Heart left ventricle (tissue), 13 donors: Measurements from ENCODE around the gene CCNL2.

ENCODE experiments used
- POLR2A ChIP-seq, 2 donors: fragments of 450-650 bp; IDR thresholded peaks; one replicate each; pipeline ENCODE4 v1.6.1; 2017; ENCODE audit warnings: antibody characterized with exemption in 2 of 2, mild to moderate bottlenecking in 2 of 2, moderate library complexity in 2 of 2
- TF ChIP-seq, protein P1 (sequence below), 12 donors: fragments of 200-600 bp; sonication (generic) in 4 of 12; IDR thresholded peaks; one replicate each; pipeline versions ENCODE4 v1.5.0 to v1.8.0; 2018 to 2022; ENCODE audit warnings: antibody characterized with exemption in 12 of 12, mild to moderate bottlenecking in 5 of 12
- donor health status: ischemic (EF 13 %, LVEDD 7.1; RV severe dilation, severe dysfunction).
- donor health status: DM: no; HTN: yes; CAD: no.
- donor health status: DM: no; HTN: no; CAD: no.
- donor health status: ischemic (EF 25% LVEDD 6.9; RV normal size, moderate dysfunction).
- donor health status: ischemic (EF 25% LVEDD 5.7; RV mildly dilated, moderate dysfunction).
- donor health status: ischemic (EF 35%, LVEDD 5.7; RV mildly dilated, moderate dysfunction).
- donor health status: nonischemic (EF 11% LVEDD 7.7; RV severe dilation, severe dysfunction).
- donor health status: DM: yes; HTN: yes; CAD: no.
- donor health status: PGD.
- donor health status: ischemic (EF 29% LVEDD 5.4; RV normal size, mild dysfunction).
- donor health status: nonischemic (EF 23%, LVEDD 6.1; RV moderate dilation, normal function).

DNA sequence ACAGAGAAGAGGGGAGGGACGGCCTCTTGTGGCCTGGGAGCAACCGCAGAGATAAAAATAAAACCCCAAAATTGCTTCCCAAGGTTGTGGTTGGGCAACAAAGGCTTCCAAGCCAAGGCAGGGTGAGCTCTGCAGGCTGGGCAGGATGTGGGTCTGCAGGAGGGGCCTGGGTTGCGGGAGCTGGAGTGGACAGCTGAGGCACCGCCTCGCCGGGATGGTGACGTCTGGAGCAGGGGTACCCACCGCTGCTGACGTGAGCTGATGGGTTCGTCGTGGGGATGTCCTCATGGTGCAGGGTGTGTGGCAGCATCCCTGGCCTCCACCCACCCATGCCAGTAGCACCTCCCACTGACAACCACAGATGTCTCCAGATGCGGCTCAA, 27.8 kb downstream of the CCNL2 start:
- TF ChIP-seq, protein P1, sequence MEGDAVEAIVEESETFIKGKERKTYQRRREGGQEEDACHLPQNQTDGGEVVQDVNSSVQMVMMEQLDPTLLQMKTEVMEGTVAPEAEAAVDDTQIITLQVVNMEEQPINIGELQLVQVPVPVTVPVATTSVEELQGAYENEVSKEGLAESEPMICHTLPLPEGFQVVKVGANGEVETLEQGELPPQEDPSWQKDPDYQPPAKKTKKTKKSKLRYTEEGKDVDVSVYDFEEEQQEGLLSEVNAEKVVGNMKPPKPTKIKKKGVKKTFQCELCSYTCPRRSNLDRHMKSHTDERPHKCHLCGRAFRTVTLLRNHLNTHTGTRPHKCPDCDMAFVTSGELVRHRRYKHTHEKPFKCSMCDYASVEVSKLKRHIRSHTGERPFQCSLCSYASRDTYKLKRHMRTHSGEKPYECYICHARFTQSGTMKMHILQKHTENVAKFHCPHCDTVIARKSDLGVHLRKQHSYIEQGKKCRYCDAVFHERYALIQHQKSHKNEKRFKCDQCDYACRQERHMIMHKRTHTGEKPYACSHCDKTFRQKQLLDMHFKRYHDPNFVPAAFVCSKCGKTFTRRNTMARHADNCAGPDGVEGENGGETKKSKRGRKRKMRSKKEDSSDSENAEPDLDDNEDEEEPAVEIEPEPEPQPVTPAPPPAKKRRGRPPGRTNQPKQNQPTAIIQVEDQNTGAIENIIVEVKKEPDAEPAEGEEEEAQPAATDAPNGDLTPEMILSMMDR (IDR thresholded peaks at IDR 0.05) = no peak
- no peak for TF ChIP-seq POLR2A (IDR thresholded peaks at IDR 0.05)
